Keratinocyte (primary cell): ENCODE measurements around the gene DENND5B. TPM values are rescaled to one million over a fixed set of nuclear protein-coding genes. Genes with fewer than 3 reads are reported as not detected.
A peak's percentile ranks its signal among the peaks of the same experiment; 100 is the strongest.

Experiments used
- DNase-seq: peaks from one replicate; pipeline ENCODE4 v3.0.0-alpha.2; 2011; ENCODE audit warnings: low read depth, missing footprints, low spot score
- FAIRE-seq: peaks from 2 replicates; lab custom pipeline; 2011; peaks lifted over from hg19 to GRCh38; lab: Jason Lieb, UNC
- H2AFZ ChIP-seq: 2 replicates; pipeline ENCODE4 v1.6.0; 2012; ENCODE audit warnings: low read length, control low read depth, inconsistent platforms; ENCODE audit not compliant: control insufficient read depth
- H3K27ac ChIP-seq: 2 replicates; pipeline ENCODE4 v1.5.1; 2011; ENCODE audit warnings: low read length; ENCODE audit not compliant: control insufficient read depth, insufficient read depth
- H3K27me3 ChIP-seq: 3 replicates; pipeline ENCODE4 v1.6.0; 2011; ENCODE audit warnings: low read length; ENCODE audit not compliant: control insufficient read depth, insufficient read depth; ENCODE audit errors: extremely low read depth
- H3K36me3 ChIP-seq, 2 experiments: 2 replicates in 1 of 2; 3 replicates in 1 of 2; pipeline ENCODE4 v1.5.1; 2011; ENCODE audit warnings: low read length in 2 of 2, mild to moderate bottlenecking in 1 of 2; ENCODE audit not compliant: control insufficient read depth in 2 of 2, insufficient read depth in 2 of 2; ENCODE audit errors: extremely low read depth in 1 of 2
- H3K4me1 ChIP-seq: 3 replicates; pipeline ENCODE4 v1.5.1; 2011; ENCODE audit warnings: low read length; ENCODE audit not compliant: control insufficient read depth, insufficient read depth; ENCODE audit errors: extremely low read depth
- H3K4me2 ChIP-seq: 3 replicates; pipeline ENCODE4 v1.6.0; 2011; ENCODE audit warnings: low read depth, low read length; ENCODE audit not compliant: control insufficient read depth, insufficient read depth; ENCODE audit errors: extremely low read depth
- H3K4me3 ChIP-seq, 3 experiments: fragments of 200-600 bp in 1 of 3; sonication (generic) in 1 of 3; 2 replicates in 2 of 3; 3 replicates in 1 of 3; pipeline ENCODE4 v1.5.1; 2011 to 2016; ENCODE audit warnings: low read length in 3 of 3, mild to moderate bottlenecking in 3 of 3, control low read depth in 2 of 3, inconsistent platforms in 1 of 3, low read depth in 1 of 3, mixed read lengths in 1 of 3, mixed run types in 1 of 3, moderate library complexity in 1 of 3; ENCODE audit not compliant: control insufficient read depth in 2 of 3, insufficient read depth in 2 of 3; ENCODE audit errors: extremely low read depth in 1 of 3
- H3K79me2 ChIP-seq: 2 replicates; pipeline ENCODE4 v1.6.0; 2012; ENCODE audit warnings: low read length; ENCODE audit not compliant: control insufficient read depth, insufficient read depth
- H3K9ac ChIP-seq: 3 replicates; pipeline ENCODE4 v1.6.0; 2011; ENCODE audit warnings: low read length; ENCODE audit not compliant: control insufficient read depth, insufficient read depth; ENCODE audit errors: extremely low read depth
- H3K9me1 ChIP-seq: 3 replicates; pipeline ENCODE4 v1.6.0; 2011; ENCODE audit warnings: low read length; ENCODE audit not compliant: control insufficient read depth, insufficient read depth; ENCODE audit errors: extremely low read depth
- H3K9me3 ChIP-seq: 2 replicates; pipeline ENCODE4 v1.5.1; 2012; ENCODE audit warnings: low read depth, low read length; ENCODE audit not compliant: control insufficient read depth
- H4K20me1 ChIP-seq: 3 replicates; pipeline ENCODE4 v1.6.0; 2011; ENCODE audit warnings: low read length; ENCODE audit not compliant: control insufficient read depth, insufficient read depth; ENCODE audit errors: extremely low read depth
- CTCF ChIP-seq, 3 experiments: IDR thresholded peaks in 1 of 3; conservative IDR thresholded peaks in 1 of 3; optimal IDR thresholded peaks in 1 of 3; 2 replicates in 2 of 3; 3 replicates in 1 of 3; pipeline versions ENCODE3 to v1.5.1; 2011; ENCODE audit warnings: low read length in 3 of 3, mild to moderate bottlenecking in 3 of 3, moderate library complexity in 2 of 3, control low read depth in 1 of 3, inconsistent platforms in 1 of 3; ENCODE audit not compliant: insufficient read depth in 2 of 3; ENCODE audit errors: extremely low read depth in 1 of 3
- EZH2 ChIP-seq: IDR thresholded peaks from one replicate; pipeline ENCODE4 v1.6.1; 2012; ENCODE audit warnings: inconsistent platforms, mild to moderate bottlenecking, low read length, moderate library complexity
- dilution Hi-C: fragments of 300-500 bp; cut with MboI; formaldehyde crosslinking; loops from one replicate; pipeline ENCODE4 v1.7.0; 2020; ENCODE audit warnings: low sequenced_read_pairs; ENCODE audit not compliant: extremely low pct_ligation_motif_present
- polyA plus RNA-seq, 5 experiments: library from polyadenylated mRNA; depleted of rRNA in 3 of 5; stranded (reverse) in 3 of 5; stranded (forward) in 1 of 5; unstranded in 1 of 5; fragments of >200 nt; gene quantifications; 1 replicate in 1 of 5; 2 replicates in 3 of 5; 3 replicates in 1 of 5; pipeline versions ENCODE4 v1.2.1 to v1.2.3, GENCODE V29; 2011 to 2012; ENCODE audit warnings: missing spikeins in 2 of 5, low read depth in 1 of 5, low replicate concordance in 1 of 5

The DENND5B gene
- polyA plus RNA-seq, 1 donor (not counting 4 experiments of a cell fraction or from before 2014, with no cell fraction given), result 4.7 TPM

GRCh38 chr12:31588976-31589375 lies 2.0 kb downstream of the DENND5B start:
- peak overlapping the region; percentile 55 for H3K27ac ChIP-seq
- TF ChIP-seq CTCF (optimal IDR thresholded peaks at IDR 0.05 in 1 of 3, IDR thresholded peaks at IDR 0.05 in 1 of 3, conservative IDR thresholded peaks at IDR 0.05 in 1 of 3; ENCODE audit: extremely low read depth in 1 of 3, insufficient read depth in 2 of 3, low read length in 3 of 3), result no peak
- no peak for TF ChIP-seq EZH2
- dilution Hi-C loops, result no loop called here
- H3K4me1 ChIP-seq, result peaks cover 5% of the 10 kb centered on the region
- no peak overlapping the region for H2AFZ ChIP-seq
- no peaks in the 10 kb centered on the region for H3K9me3 ChIP-seq
- no peaks in the 10 kb centered on the region for H3K36me3 ChIP-seq
- H3K4me3 ChIP-seq, result no peak overlapping the region
- H3K9me1 ChIP-seq, result no peaks in the 10 kb centered on the region
- H3K4me2 ChIP-seq, result peak overlapping the region; percentile 73
- FAIRE-seq (no peak), DNase-seq (no peak)
- H3K9ac ChIP-seq, result peak overlapping the region; percentile 82
- peaks cover 2% of the 10 kb centered on the region for H3K79me2 ChIP-seq
- no peaks in the 10 kb centered on the region for H3K27me3 ChIP-seq
- H4K20me1 ChIP-seq, result no peaks in the 10 kb centered on the region

- Histone ChIP-seq H3K4me2 (no peak overlapping the region), H3K27ac (no peak overlapping the region), H3K27me3 (no peaks in the 10 kb centered on the region), H3K9me3 (no peaks in the 10 kb centered on the region), H3K79me2 (peaks cover 3% of the 10 kb centered on the region), H3K9me1 (no peaks in the 10 kb centered on the region), H3K9ac (no peak overlapping the region), H3K4me3 (no peak overlapping the region), H3K36me3 (no peaks in the 10 kb centered on the region), H3K4me1 (peaks cover 13% of the 10 kb centered on the region), H4K20me1 (no peaks in the 10 kb centered on the region), H2AFZ (no peak overlapping the region)
- dilution Hi-C loops, result no loop called here
- no peak for TF ChIP-seq CTCF (optimal IDR thresholded peaks at IDR 0.05 in 1 of 3, IDR thresholded peaks at IDR 0.05 in 1 of 3, conservative IDR thresholded peaks at IDR 0.05 in 1 of 3; ENCODE audit: extremely low read depth in 1 of 3, insufficient read depth in 2 of 3, low read length in 3 of 3)
- TF ChIP-seq EZH2, result no peak
- DNase-seq (no peak), FAIRE-seq (no peak)
Observed at GRCh38 chr12:31586728-31587127, 4.2 kb downstream of the DENND5B start.
